Measurements from ENCODE around the gene CBX2.

CBX2 gene

GRCh38 chr17:79796763-79797491 lies 19.0 kb downstream of the CBX2 start, which contains the start of gene CBX8:
TSS of gene CBX8 (minus strand) at chr17:79797077. CDS start at chr17:79796998, 79 bp downstream.
- no peak for TF ChIP-seq JUND (IDR thresholded peaks at IDR 0.05; ENCODE audit: low read depth)
- peak; percentile 100 for DNase-seq (ENCODE audit: low read depth in 1 of 2, low spot score in 1 of 2)
- in situ Hi-C loops (cut with HindIII; ENCODE audit: low pct_unique_long_range_greater_than_20kb, low sequenced_read_pairs), result no loop called here

DNA sequence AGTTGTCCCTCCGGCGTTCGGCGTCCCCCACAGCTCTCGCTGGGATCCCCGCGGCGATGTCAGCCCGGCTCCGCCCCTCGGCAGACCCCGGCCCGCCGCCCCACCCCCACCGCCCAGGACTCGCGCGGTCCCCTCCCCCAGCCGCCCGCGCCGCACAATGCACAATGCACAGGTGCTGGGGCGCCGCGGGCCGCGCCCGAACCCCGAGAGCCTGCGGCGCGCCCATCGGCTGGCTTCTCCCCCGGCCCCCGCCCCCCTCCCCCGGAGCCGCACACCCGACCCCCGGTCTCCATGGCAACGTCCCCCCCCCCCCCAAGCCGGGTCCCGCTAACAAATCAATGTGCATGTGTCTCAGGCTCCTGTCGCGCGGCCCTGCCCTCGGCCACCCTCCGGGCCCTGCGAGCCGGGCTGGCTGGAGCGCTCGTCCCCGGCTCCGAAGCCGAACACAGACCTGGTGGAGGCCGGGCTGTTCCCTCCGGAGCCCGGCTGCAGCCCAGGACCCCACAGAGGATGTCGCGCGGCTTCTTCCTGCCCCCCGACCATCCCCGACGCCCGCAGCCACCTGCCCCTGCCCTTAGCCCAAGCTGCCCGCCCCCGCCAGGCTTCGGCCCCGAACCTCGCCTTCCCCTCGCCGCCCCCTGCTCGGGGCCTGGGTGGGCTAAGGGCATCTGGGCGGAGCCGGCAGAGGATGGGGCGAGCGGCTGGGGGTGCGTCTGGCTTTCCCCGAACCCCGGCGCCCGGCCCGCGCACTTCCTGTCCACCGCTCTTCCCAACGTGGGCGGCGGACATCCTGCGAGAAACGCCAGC lies 19.7 kb downstream of the CBX2 start:
- DNase-seq (ENCODE audit: low read depth in 1 of 2, low spot score in 1 of 2), result peak in 1 of 2 experiments; percentile 32
- in situ Hi-C loops (cut with HindIII; ENCODE audit: low pct_unique_long_range_greater_than_20kb, low sequenced_read_pairs), result no loop called here
- TF ChIP-seq JUND (IDR thresholded peaks at IDR 0.05; ENCODE audit: low read depth), result no peak

- in situ Hi-C loops (cut with HindIII; ENCODE audit: low pct_unique_long_range_greater_than_20kb, low sequenced_read_pairs), result no loop called here
- no peak for DNase-seq (ENCODE audit: low read depth in 1 of 2, low spot score in 1 of 2)
- TF ChIP-seq JUND (IDR thresholded peaks at IDR 0.05; ENCODE audit: low read depth), result no peak
Observed at GRCh38 chr17:79798299-79799173, 20.6 kb downstream of the CBX2 start.

DNA sequence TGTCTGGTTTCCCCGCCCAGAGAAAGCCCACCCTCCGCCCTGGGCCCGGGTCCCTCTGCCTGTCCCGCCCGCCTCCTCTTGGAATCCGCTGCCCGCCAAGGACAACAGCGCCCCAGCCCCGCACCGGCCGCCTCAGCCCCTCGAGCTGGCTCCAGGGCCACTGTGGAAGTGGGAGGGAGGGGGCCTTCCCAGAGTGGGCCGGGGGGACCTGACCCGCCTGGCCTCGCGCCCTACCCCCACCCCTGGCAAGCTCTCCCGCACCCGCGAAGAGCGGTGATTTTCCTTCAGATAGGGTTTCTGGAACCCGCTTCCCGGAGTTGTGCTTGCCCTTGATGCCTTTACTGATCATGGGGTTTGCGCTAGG lies 21.2 kb downstream of the CBX2 start:
- no peak for TF ChIP-seq JUND (IDR thresholded peaks at IDR 0.05; ENCODE audit: low read depth)
- in situ Hi-C loops (cut with HindIII; ENCODE audit: low pct_unique_long_range_greater_than_20kb, low sequenced_read_pairs), result no loop called here
- no peak for DNase-seq (ENCODE audit: low read depth in 1 of 2, low spot score in 1 of 2)

- DNase-seq (ENCODE audit: low read depth in 1 of 2, low spot score in 1 of 2), result no peak
- in situ Hi-C loops (cut with HindIII; ENCODE audit: low pct_unique_long_range_greater_than_20kb, low sequenced_read_pairs), result no loop called here
- TF ChIP-seq JUND (IDR thresholded peaks at IDR 0.05; ENCODE audit: low read depth), result no peak
Observed at GRCh38 chr17:79799538-79800324, 21.8 kb downstream of the CBX2 start.

- peak in 1 of 2 experiments; percentile 78 for DNase-seq (ENCODE audit: low read depth in 1 of 2, low spot score in 1 of 2)
- no peak for TF ChIP-seq JUND (IDR thresholded peaks at IDR 0.05; ENCODE audit: low read depth)
- in situ Hi-C loops (cut with HindIII; ENCODE audit: low pct_unique_long_range_greater_than_20kb, low sequenced_read_pairs), result no loop called here
Observed at GRCh38 chr17:79800325-79801155, 22.6 kb downstream of the CBX2 start.

- no peak for TF ChIP-seq JUND (IDR thresholded peaks at IDR 0.05; ENCODE audit: low read depth)
- DNase-seq (ENCODE audit: low read depth in 1 of 2, low spot score in 1 of 2), result peak in 1 of 2 experiments; percentile 74
- in situ Hi-C loops (cut with HindIII; ENCODE audit: low pct_unique_long_range_greater_than_20kb, low sequenced_read_pairs), result no loop called here
Observed at GRCh38 chr17:79801156-79802038, 23.4 kb downstream of the CBX2 start.

DNA sequence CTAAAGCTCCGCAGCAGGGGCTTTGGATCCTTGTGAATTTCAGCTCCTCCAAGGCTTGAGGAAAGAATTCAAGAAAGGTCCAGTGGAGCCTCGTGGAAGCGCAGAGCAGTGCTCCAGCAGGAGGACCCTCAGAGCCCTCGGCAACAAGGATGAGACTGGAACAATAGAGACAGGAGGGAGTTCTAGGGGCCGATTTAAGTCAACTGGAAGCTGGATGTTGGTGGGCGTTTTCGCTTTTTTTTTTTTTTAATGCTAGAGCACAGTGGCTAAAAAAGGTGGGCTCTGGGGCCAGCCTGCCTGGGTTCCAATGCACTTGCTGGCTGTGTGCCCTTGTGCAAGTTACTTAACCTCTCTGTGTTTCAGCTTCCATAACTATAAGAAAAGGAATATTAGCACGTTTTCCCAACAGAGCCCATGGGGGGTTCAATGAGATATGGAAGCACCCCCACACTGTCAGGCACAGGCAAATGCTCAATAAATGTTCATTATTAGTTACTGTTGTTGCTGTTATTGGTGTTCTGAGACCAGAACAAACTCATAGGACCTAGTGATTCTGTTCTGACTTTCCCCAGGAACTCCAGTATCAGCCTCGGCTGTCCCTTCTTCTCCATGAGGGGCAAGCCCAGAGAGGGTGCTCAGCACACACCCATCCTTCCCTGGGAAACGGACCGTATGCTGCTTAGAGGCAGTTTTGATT lies 24.2 kb downstream of the CBX2 start:
- in situ Hi-C loops (cut with HindIII; ENCODE audit: low pct_unique_long_range_greater_than_20kb, low sequenced_read_pairs), result no loop called here
- DNase-seq (ENCODE audit: low read depth in 1 of 2, low spot score in 1 of 2), result no peak
- no peak for TF ChIP-seq JUND (IDR thresholded peaks at IDR 0.05; ENCODE audit: low read depth)

- no peak for TF ChIP-seq JUND (IDR thresholded peaks at IDR 0.05; ENCODE audit: low read depth)
- no peak for DNase-seq (ENCODE audit: low read depth in 1 of 2, low spot score in 1 of 2)
- in situ Hi-C loops (cut with HindIII; ENCODE audit: low pct_unique_long_range_greater_than_20kb, low sequenced_read_pairs), result no loop called here
Observed at GRCh38 chr17:79802736-79803420, 24.9 kb downstream of the CBX2 start.
